Muscle of arm (tissue), 12 donors: Measurements from ENCODE around the gene THOC7. TPM values are rescaled to one million over a fixed set of nuclear protein-coding genes. Genes with fewer than 3 reads are reported as not detected.

ENCODE experiments used
- polyA plus RNA-seq, 12 donors: library from polyadenylated mRNA; unstranded; fragments of 120-200 nt; gene quantifications; one replicate each; pipeline ENCODE4 v1.2.1, GENCODE V29; 2013; ENCODE audit not compliant: insufficient read length in 12 of 12

Gene THOC7
- polyA plus RNA-seq, 12 donors = 49.5 to 82.6 (median 63.4) TPM; not detected in 1

Other genes starting within 250 kb of the THOC7 start
- not detected for gene SNTN, start 211.1 kb downstream of the THOC7 start, polyA plus RNA-seq
- under 1 TPM in 9 of 12 donors, not detected in 3; 0.16 to 0.97 (median 0.35) TPM for gene C3orf49, start 44.5 kb downstream of the THOC7 start, polyA plus RNA-seq
- 10 to 100 TPM; 10.3 to 80.8 (median 14.6) TPM for gene ATXN7, start 62 bp upstream of the THOC7 start, polyA plus RNA-seq
- gene SCAANT1, start 48.6 kb upstream of the THOC7 start, polyA plus RNA-seq = 1 to 10 TPM in 5 of 12 donors, under 1 TPM in 2, not detected in 5; 0.51 to 2.0 (median 1.2) TPM
- 100 to 1,000 TPM in 2 of 12 donors, 10 to 100 TPM in 9, not detected in 1; 74.3 to 127 (median 92.4) TPM for gene PSMD6, start 159.7 kb upstream of the THOC7 start, polyA plus RNA-seq